MM.1S (cell line): ENCODE results near the gene XPO4.

ENCODE experiments used
- DNase-seq: peaks from one replicate; pipeline ENCODE4 v3.0.0-alpha.2; 2015
- H2AFZ ChIP-seq: fragments of 300-600 bp; sonication (generic); 2 replicates; pipeline ENCODE4 v1.6.0; 2016; ENCODE audit warnings: antibody characterized with exemption, low read length
- H3F3A ChIP-seq: fragments of 300-600 bp; sonication (generic); 2 replicates; pipeline ENCODE4 v1.6.1; 2016; ENCODE audit warnings: mild to moderate bottlenecking, antibody characterized with exemption, low read length, moderate library complexity, mixed read lengths; ENCODE audit not compliant: insufficient read depth
- H3K27ac ChIP-seq: fragments of 300-600 bp; sonication (generic); 2 replicates; pipeline ENCODE4 v1.5.1; 2016; ENCODE audit warnings: mild to moderate bottlenecking, low read length
- H3K27me3 ChIP-seq: fragments of 300-600 bp; sonication (generic); replicated peaks from 2 replicates; pipeline ENCODE4 v1.6.0; 2016; ENCODE audit warnings: low read length; ENCODE audit not compliant: insufficient read depth
- H3K36me3 ChIP-seq: fragments of 300-600 bp; sonication (generic); replicated peaks from 2 replicates; pipeline ENCODE4 v1.6.1; 2016; ENCODE audit warnings: mild to moderate bottlenecking, low read length, mixed read lengths; ENCODE audit not compliant: insufficient read depth
- H3K4me1 ChIP-seq: fragments of 300-600 bp; sonication (generic); 2 replicates; pipeline ENCODE4 v1.6.1; 2016; ENCODE audit warnings: low read length, mixed read lengths
- H3K4me2 ChIP-seq: fragments of 300-600 bp; sonication (generic); 2 replicates; pipeline ENCODE4 v1.6.0; 2016; ENCODE audit warnings: low read depth, low read length
- H3K4me3 ChIP-seq: fragments of 300-600 bp; sonication (generic); 2 replicates; pipeline ENCODE4 v1.5.1; 2016; ENCODE audit warnings: low read length, mixed read lengths
- H3K79me2 ChIP-seq: fragments of 300-600 bp; sonication (generic); 2 replicates; pipeline ENCODE4 v1.6.1; 2016; ENCODE audit warnings: mixed run types, low read length, mixed read lengths
- H3K9ac ChIP-seq: fragments of 300-600 bp; sonication (generic); 2 replicates; pipeline ENCODE4 v1.6.1; 2016; ENCODE audit warnings: low read length, mixed read lengths
- H3K9me2 ChIP-seq: fragments of 300-600 bp; sonication (generic); replicated peaks from 2 replicates; pipeline ENCODE4 v1.6.1; 2016; ENCODE audit warnings: mild to moderate bottlenecking, low read length, mixed read lengths; ENCODE audit not compliant: insufficient read depth
- H3K9me3 ChIP-seq: fragments of 300-600 bp; sonication (generic); replicated peaks from 2 replicates; pipeline ENCODE4 v1.6.1; 2016; ENCODE audit warnings: mild to moderate bottlenecking, low read length, mixed read lengths; ENCODE audit not compliant: insufficient read depth
- H4K20me1 ChIP-seq: fragments of 300-600 bp; sonication (generic); 2 replicates; pipeline ENCODE4 v1.6.1; 2016; ENCODE audit warnings: mild to moderate bottlenecking, low read length, moderate library complexity, mixed read lengths; ENCODE audit not compliant: insufficient read depth
- CTCF ChIP-seq: fragments of 300-600 bp; sonication (generic); IDR thresholded peaks from 2 replicates; pipeline ENCODE4 v1.5.1; 2016; ENCODE audit warnings: antibody characterized with exemption, low read length, mixed read lengths
- EZH2 ChIP-seq: fragments of 300-600 bp; sonication (generic); optimal IDR thresholded peaks from 2 replicates; pipeline ENCODE3; 2017; ENCODE audit warnings: low read depth, mild to moderate bottlenecking, antibody characterized with exemption, low read length, mixed read lengths
- EZH2phosphoT487 ChIP-seq: fragments of 300-600 bp; sonication (generic); IDR thresholded peaks from 2 replicates; pipeline ENCODE4 v1.6.1; 2018; ENCODE audit warnings: antibody characterized with exemption, low read length

Gene XPO4

GRCh38 chr13:20940083-20940482 is 37.5 kb upstream of the XPO4 start:
- H3K4me1 ChIP-seq = no peaks in the 10 kb centered on the region
- no peak overlapping the region for H2AFZ ChIP-seq
- no peaks in the 10 kb centered on the region for H3K9me3 ChIP-seq
- no peaks in the 10 kb centered on the region for H4K20me1 ChIP-seq
- no peak overlapping the region for H3K9ac ChIP-seq
- no peak overlapping the region for H3K27ac ChIP-seq
- no peak for TF ChIP-seq EZH2
- no peak for TF ChIP-seq CTCF
- TF ChIP-seq EZH2phosphoT487 = no peak
- H3K9me2 ChIP-seq = no peaks in the 10 kb centered on the region
- H3F3A ChIP-seq = no peaks in the 10 kb centered on the region
- H3K27me3 ChIP-seq = no peaks in the 10 kb centered on the region
- no peaks in the 10 kb centered on the region for H3K36me3 ChIP-seq
- no peak overlapping the region for H3K4me3 ChIP-seq
- no peaks in the 10 kb centered on the region for H3K79me2 ChIP-seq
- no peak overlapping the region for H3K4me2 ChIP-seq
- no peak for DNase-seq

GRCh38 chr13:20939662-20940061 is 37.1 kb upstream of the XPO4 start:
- no peak for TF ChIP-seq CTCF
- TF ChIP-seq EZH2phosphoT487 = no peak
- TF ChIP-seq EZH2 = no peak
- Histone ChIP-seq H3K79me2 (no peaks in the 10 kb centered on the region), H3K27ac (no peak overlapping the region), H3K9me3 (no peaks in the 10 kb centered on the region), H3K9ac (no peak overlapping the region), H3K4me2 (no peak overlapping the region), H3F3A (no peaks in the 10 kb centered on the region), H2AFZ (no peak overlapping the region), H3K9me2 (no peaks in the 10 kb centered on the region), H3K36me3 (no peaks in the 10 kb centered on the region), H3K4me1 (no peaks in the 10 kb centered on the region), H3K4me3 (no peak overlapping the region), H4K20me1 (no peaks in the 10 kb centered on the region), H3K27me3 (no peaks in the 10 kb centered on the region)
- DNase-seq = no peak

GRCh38 chr13:20938302-20938701 is 35.8 kb upstream of the XPO4 start:
- Histone ChIP-seq H3K9me3 (no peaks in the 10 kb centered on the region), H3K27me3 (no peaks in the 10 kb centered on the region), H3K79me2 (no peaks in the 10 kb centered on the region), H3K4me1 (no peaks in the 10 kb centered on the region), H3K4me3 (no peak overlapping the region), H3K9ac (no peak overlapping the region), H3K27ac (no peak overlapping the region), H4K20me1 (no peaks in the 10 kb centered on the region), H3K9me2 (no peaks in the 10 kb centered on the region), H3K4me2 (no peak overlapping the region), H3F3A (no peaks in the 10 kb centered on the region), H3K36me3 (no peaks in the 10 kb centered on the region), H2AFZ (no peak overlapping the region)
- DNase-seq = no peak
- TF ChIP-seq CTCF (no peak), EZH2phosphoT487 (no peak), EZH2 (no peak)
